ENCODE measurements around the gene PCSK5.
A peak's percentile ranks its signal among the peaks of the same experiment; 100 is the strongest.

The PCSK5 gene

GRCh38 chr9:75965231-75965630, 74.8 kb downstream of the PCSK5 start:
- TF ChIP-seq CTCF (IDR thresholded peaks at IDR 0.05; ENCODE audit: control insufficient read depth, extremely low read depth, insufficient read depth), result no peak
- no peak overlapping the region for H3K4me3 ChIP-seq (ENCODE audit: low read depth, low read length)

GRCh38 chr9:75967556-75967955, 77.1 kb downstream of the PCSK5 start:
- TF ChIP-seq CTCF (IDR thresholded peaks at IDR 0.05; ENCODE audit: control insufficient read depth, extremely low read depth, insufficient read depth), result no peak
- H3K4me3 ChIP-seq (ENCODE audit: low read depth, low read length), result no peak overlapping the region
- DNase-seq (ENCODE audit: low read depth), result no peak

More at GRCh38 chr9:75965231-75965630, 74.8 kb downstream of the PCSK5 start:
- DNase-seq (ENCODE audit: low read depth), result no peak

- no peak overlapping the region for H3K4me3 ChIP-seq (ENCODE audit: low read depth, low read length)
- DNase-seq (ENCODE audit: low read depth), result no peak
- TF ChIP-seq CTCF (IDR thresholded peaks at IDR 0.05; ENCODE audit: control insufficient read depth, extremely low read depth, insufficient read depth), result no peak
Measured at GRCh38 chr9:75974016-75974766, 83.7 kb downstream of the PCSK5 start.

GRCh38 chr9:75975071-75975470, 84.6 kb downstream of the PCSK5 start:
- DNase-seq (ENCODE audit: low read depth), result no peak
- no peak for TF ChIP-seq CTCF (IDR thresholded peaks at IDR 0.05; ENCODE audit: control insufficient read depth, extremely low read depth, insufficient read depth)
- no peak overlapping the region for H3K4me3 ChIP-seq (ENCODE audit: low read depth, low read length)

DNA sequence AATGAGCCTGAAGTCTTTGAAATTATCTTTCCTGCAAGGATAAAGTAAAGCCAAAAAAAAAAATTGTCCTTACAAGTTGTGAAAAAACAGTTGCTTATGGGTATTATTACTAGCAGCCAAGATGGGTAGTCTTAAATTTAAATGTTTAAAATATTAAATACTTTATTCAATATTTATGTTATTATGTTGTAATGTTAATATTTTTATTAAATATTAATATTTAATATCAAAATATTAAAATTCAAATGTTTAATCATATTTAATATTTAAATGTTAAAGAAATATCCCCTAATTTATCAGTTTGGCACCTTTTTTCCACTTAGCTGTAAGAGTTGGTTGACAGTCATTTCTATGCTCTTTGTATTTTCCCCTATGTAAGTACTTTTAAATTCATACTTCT, 86.1 kb downstream of the PCSK5 start:
- TF ChIP-seq CTCF (IDR thresholded peaks at IDR 0.05; ENCODE audit: control insufficient read depth, extremely low read depth, insufficient read depth), result no peak
- H3K4me3 ChIP-seq (ENCODE audit: low read depth, low read length), result no peak overlapping the region
- no peak for DNase-seq (ENCODE audit: low read depth)

- TF ChIP-seq CTCF (IDR thresholded peaks at IDR 0.05; ENCODE audit: control insufficient read depth, extremely low read depth, insufficient read depth), result peak; percentile 47
- no peak overlapping the region for H3K4me3 ChIP-seq (ENCODE audit: low read depth, low read length)
- no peak for DNase-seq (ENCODE audit: low read depth)
Measured at GRCh38 chr9:75979362-75979761, 88.9 kb downstream of the PCSK5 start.

All from LNCaP clone FGC (cell line).